ENCODE measurements around the gene HEXIM2. TPM values are rescaled to one million over a fixed set of nuclear protein-coding genes. Genes with fewer than 3 reads are reported as not detected.

HEXIM2 gene
- polyA plus RNA-seq, 1 of the 3 experiments (the other 2 are of a cell fraction): 9.3 TPM

DNA sequence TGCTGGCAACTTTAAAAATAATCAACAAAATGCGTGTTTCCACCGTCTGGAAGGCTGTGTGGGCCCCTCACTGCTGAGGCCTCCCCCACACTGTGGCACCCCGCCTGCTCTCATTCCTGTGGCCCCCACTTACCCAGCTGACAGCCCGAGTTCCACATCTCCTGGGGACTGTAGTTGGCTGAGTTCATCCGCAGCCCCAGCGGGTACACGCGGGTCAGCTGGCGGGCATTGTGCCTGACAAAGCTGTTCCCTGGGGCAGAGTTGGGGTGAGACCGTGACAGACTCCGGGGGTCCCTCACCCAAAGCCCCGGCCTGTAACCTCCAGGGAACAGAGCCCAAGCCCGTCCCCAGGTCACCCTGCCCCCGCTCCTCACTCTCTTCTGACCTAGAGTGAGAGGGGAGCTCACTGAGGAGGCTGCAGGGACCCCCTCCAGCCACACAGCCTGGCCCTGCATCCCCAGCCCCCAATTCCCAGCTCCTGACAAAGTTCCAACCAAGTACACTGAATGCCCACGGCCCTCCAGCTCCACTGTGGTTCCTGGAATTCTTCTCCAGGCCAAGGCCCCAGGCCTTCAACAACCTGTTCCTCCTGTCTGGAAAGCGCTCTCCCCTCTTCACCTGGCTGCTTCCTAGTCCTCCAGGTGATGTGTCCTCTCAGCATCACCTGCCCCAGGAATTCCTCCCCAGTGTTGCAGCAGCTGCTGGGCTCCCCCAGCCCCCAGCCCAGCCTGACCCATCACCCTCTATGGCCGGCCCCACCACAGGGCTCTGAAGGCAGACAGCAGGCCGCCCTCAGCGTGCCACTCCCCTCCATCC, 47.4 kb upstream of the HEXIM2 start (continued):
- TF ChIP-seq TAF1 (IDR thresholded peaks at IDR 0.05; ENCODE audit: borderline replicate concordance, low read depth, low read length) (no peak), EZH2phosphoT487 (IDR thresholded peaks at IDR 0.05; ENCODE audit: borderline replicate concordance, low read depth) (no peak)

DNA sequence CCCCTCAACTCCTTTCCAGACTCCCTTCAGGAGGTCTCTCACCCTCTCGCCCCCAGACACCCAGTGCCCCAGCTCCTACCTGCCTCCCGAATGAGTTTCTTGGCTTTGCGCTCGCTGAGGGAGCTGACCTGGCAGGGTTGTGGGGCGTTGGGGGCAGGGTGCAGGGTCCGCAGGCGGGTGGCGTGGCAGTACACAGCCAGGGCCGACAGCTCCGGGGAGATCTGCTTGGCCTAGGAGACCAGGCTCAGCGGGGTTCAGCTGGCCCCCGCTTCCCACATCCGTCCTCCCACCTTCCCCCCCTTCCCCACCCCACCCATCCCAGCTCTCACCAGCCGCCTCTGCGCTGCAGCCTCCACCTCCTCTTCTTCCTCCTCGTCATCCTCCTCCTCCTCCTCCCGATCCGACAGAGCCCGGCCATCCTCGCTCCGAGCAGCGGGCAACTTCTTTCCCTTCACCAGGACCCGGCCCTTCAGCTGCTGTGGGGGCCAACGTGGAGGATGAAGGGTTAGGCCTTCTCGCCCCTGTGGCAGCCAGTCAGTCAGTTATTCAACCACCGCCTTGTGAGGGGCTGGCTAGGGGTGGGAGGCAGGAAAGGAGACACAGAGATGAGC, 46.6 kb upstream of the HEXIM2 start:
- Histone ChIP-seq H3K27ac (ENCODE audit: low read depth in 2 of 2, low read length in 1 of 2) (no peak overlapping the region), H3K36me3 (replicated peaks in 1 of 2; ENCODE audit: control insufficient read depth in 1 of 2, insufficient read depth in 2 of 2, low read length in 1 of 2) (peaks cover 5 to 23% of the 10 kb centered on the region in 2 experiments), H3K27me3 (ENCODE audit: insufficient read depth) (no peaks in the 10 kb centered on the region), H3K4me1 (ENCODE audit: control insufficient read depth in 1 of 2, insufficient read depth in 2 of 2, low read depth in 1 of 2, low read length in 1 of 2) (peaks cover 0 to 26% of the 10 kb centered on the region in 2 experiments; a peak in 1 of 4 replicates), H3K79me2 (ENCODE audit: insufficient read depth) (no peaks in the 10 kb centered on the region), H3K4me2 (no peak overlapping the region), H3K9ac (no peak overlapping the region), H2AFZ (ENCODE audit: low read depth) (no peak overlapping the region), H3K9me2 (no peaks in the 10 kb centered on the region), H3K4me3 (ENCODE audit: low read depth in 2 of 2, low read length in 1 of 2) (no peak overlapping the region), H4K20me1 (ENCODE audit: insufficient read depth) (no peaks in the 10 kb centered on the region), H3K9me3 (no peaks in the 10 kb centered on the region), H3F3A (replicated peaks; ENCODE audit: insufficient read depth) (peaks cover 5% of the 10 kb centered on the region)
- DNase-seq: no peak
- WGBS (ENCODE audit: low lambda C conversion rate): 95% methylated on average over 22 of the region's 26 CpGs
- CTCF ChIA-PET: interaction anchor here (1.0 to 9.1 kb wide), 5 partner anchors 16 to 82 kb away, joined by 3 to 169 read pairs (median 4); partner anchors contain the start of genes ACBD4 and PLCD3
- no peak for TF ChIP-seq NFIC (IDR thresholded peaks at IDR 0.05; ENCODE audit: borderline replicate concordance)
- POLR2A ChIA-PET: interaction anchor here (0.6 kb wide), 1 partner anchor 14 kb away, joined by 3 read pairs; no protein-coding TSS in a partner anchor

DNA sequence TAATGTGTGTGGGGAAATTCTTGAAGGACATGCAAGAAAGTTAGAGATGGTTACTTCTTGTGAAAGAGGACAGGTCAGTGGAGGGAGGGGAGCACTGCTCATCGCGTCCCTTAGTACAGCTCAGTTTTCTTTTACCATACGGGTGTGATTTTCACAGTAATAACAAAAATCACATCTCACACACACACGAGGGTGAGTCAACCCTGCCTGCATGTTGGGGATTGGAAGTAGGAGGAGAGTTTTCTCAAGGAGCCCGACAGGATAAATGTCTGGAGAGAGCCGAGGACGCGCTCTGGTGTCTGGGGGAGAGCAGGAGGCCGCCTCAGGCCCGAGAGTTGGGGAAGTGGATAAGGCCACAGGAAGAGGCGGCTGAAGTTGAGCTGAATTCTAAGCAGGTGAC, 45.8 kb upstream of the HEXIM2 start:
- ChIA-PET CTCF (interaction anchor here (0.7 to 9.1 kb wide), 6 partner anchors 16 to 103 kb away, joined by 3 to 169 read pairs (median 4); partner anchors contain the start of genes ACBD4 and PLCD3), POLR2A (no interaction called here)
- no peak overlapping the region for H3K4me2 ChIP-seq

More for the DNA sequence above, 45.8 kb upstream of the HEXIM2 start:
- Histone ChIP-seq H3K79me2 (ENCODE audit: insufficient read depth) (no peaks in the 10 kb centered on the region), H3K27ac (ENCODE audit: low read depth in 2 of 2, low read length in 1 of 2) (no peak overlapping the region; a peak in 1 of 4 replicates), H3K9me3 (no peaks in the 10 kb centered on the region), H3F3A (replicated peaks; ENCODE audit: insufficient read depth) (peaks cover 5% of the 10 kb centered on the region), H3K4me3 (ENCODE audit: low read depth in 2 of 2, low read length in 1 of 2) (no peak overlapping the region), H2AFZ (ENCODE audit: low read depth) (no peak overlapping the region), H3K9ac (no peak overlapping the region), H3K9me2 (no peaks in the 10 kb centered on the region), H4K20me1 (ENCODE audit: insufficient read depth) (no peaks in the 10 kb centered on the region), H3K4me1 (ENCODE audit: control insufficient read depth in 1 of 2, insufficient read depth in 2 of 2, low read depth in 1 of 2, low read length in 1 of 2) (peaks cover 0 to 30% of the 10 kb centered on the region in 2 experiments; a peak in 1 of 4 replicates), H3K27me3 (ENCODE audit: insufficient read depth) (no peaks in the 10 kb centered on the region), H3K36me3 (replicated peaks in 1 of 2; ENCODE audit: control insufficient read depth in 1 of 2, insufficient read depth in 2 of 2, low read length in 1 of 2) (peaks cover 5 to 23% of the 10 kb centered on the region in 2 experiments)
- WGBS (ENCODE audit: low lambda C conversion rate): 90% methylated on average over 11 of the region's 11 CpGs
- TF ChIP-seq EZH2phosphoT487 (IDR thresholded peaks at IDR 0.05; ENCODE audit: borderline replicate concordance, low read depth) (no peak), RXRA (IDR thresholded peaks at IDR 0.05; ENCODE audit: borderline replicate concordance, low read depth) (no peak), FOXM1 (IDR thresholded peaks at IDR 0.05; ENCODE audit: low read depth) (no peak), RCOR1 (IDR thresholded peaks at IDR 0.05; ENCODE audit: low read length) (no peak), RAD21 (IDR thresholded peaks at IDR 0.05; ENCODE audit: low read length) (no peak), RFX5 (IDR thresholded peaks at IDR 0.05; ENCODE audit: low read length) (no peak), ELF1 (IDR thresholded peaks at IDR 0.05) (no peak), MXI1 (IDR thresholded peaks at IDR 0.05; ENCODE audit: low read depth, low read length) (no peak), TEAD4 (IDR thresholded peaks at IDR 0.05; ENCODE audit: borderline replicate concordance, insufficient read depth) (no peak), EP300 (IDR thresholded peaks at IDR 0.05; ENCODE audit: borderline replicate concordance in 1 of 2, low read depth in 1 of 2, low read length in 1 of 2) (no peak)
- TF ChIP-seq, protein P1, sequence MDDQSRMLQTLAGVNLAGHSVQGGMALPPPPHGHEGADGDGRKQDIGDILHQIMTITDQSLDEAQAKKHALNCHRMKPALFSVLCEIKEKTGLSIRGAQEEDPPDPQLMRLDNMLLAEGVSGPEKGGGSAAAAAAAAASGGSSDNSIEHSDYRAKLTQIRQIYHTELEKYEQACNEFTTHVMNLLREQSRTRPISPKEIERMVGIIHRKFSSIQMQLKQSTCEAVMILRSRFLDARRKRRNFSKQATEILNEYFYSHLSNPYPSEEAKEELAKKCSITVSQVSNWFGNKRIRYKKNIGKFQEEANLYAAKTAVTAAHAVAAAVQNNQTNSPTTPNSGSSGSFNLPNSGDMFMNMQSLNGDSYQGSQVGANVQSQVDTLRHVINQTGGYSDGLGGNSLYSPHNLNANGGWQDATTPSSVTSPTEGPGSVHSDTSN (IDR thresholded peaks at IDR 0.05): no peak
- TF ChIP-seq, protein P2, sequence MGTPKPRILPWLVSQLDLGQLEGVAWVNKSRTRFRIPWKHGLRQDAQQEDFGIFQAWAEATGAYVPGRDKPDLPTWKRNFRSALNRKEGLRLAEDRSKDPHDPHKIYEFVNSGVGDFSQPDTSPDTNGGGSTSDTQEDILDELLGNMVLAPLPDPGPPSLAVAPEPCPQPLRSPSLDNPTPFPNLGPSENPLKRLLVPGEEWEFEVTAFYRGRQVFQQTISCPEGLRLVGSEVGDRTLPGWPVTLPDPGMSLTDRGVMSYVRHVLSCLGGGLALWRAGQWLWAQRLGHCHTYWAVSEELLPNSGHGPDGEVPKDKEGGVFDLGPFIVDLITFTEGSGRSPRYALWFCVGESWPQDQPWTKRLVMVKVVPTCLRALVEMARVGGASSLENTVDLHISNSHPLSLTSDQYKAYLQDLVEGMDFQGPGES (IDR thresholded peaks at IDR 0.05; ENCODE audit: low read depth, low read length): no peak
- TF ChIP-seq, protein P3, sequence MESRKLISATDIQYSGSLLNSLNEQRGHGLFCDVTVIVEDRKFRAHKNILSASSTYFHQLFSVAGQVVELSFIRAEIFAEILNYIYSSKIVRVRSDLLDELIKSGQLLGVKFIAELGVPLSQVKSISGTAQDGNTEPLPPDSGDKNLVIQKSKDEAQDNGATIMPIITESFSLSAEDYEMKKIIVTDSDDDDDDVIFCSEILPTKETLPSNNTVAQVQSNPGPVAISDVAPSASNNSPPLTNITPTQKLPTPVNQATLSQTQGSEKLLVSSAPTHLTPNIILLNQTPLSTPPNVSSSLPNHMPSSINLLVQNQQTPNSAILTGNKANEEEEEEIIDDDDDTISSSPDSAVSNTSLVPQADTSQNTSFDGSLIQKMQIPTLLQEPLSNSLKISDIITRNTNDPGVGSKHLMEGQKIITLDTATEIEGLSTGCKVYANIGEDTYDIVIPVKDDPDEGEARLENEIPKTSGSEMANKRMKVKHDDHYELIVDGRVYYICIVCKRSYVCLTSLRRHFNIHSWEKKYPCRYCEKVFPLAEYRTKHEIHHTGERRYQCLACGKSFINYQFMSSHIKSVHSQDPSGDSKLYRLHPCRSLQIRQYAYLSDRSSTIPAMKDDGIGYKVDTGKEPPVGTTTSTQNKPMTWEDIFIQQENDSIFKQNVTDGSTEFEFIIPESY (IDR thresholded peaks at IDR 0.05; ENCODE audit: borderline replicate concordance, low read depth): no peak
- TF ChIP-seq, protein P4, sequence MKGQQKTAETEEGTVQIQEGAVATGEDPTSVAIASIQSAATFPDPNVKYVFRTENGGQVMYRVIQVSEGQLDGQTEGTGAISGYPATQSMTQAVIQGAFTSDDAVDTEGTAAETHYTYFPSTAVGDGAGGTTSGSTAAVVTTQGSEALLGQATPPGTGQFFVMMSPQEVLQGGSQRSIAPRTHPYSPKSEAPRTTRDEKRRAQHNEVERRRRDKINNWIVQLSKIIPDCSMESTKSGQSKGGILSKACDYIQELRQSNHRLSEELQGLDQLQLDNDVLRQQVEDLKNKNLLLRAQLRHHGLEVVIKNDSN (IDR thresholded peaks at IDR 0.05; ENCODE audit: borderline replicate concordance, low read depth): no peak
- no peak for DNase-seq
